ENCODE data around the gene FBXW5. TPM values are rescaled to one million over a fixed set of nuclear protein-coding genes. Genes with fewer than 3 reads are reported as not detected.
A peak's percentile ranks its signal among the peaks of the same experiment; 100 is the strongest.

The FBXW5 gene
- total and polyA plus RNA-seq, 8 donors = 56.2 to 117 (median 64.1) TPM

- ATAC-seq = no peak
- 89 to 93% methylated on average over 15 of the region's 15 CpGs for WGBS, 2 donors
- FAIRE-seq = no peak
- DNase-seq = peak in 1 of 6 donors; percentile 46
- Histone ChIP-seq H3K27ac (no peak overlapping the region), H3K4me1 (no peaks in the 10 kb centered on the region), H3K27me3 (no peaks in the 10 kb centered on the region), H3K4me3 (no peak overlapping the region), H3K9me3 (no peaks in the 10 kb centered on the region), H3K36me3 (peaks cover 7 to 27% (median 22%) of the 10 kb centered on the region in 3 donors)
- intact Hi-C loops (cut with DNase I) = no loop called here
- no peak for TF ChIP-seq CTCF (IDR thresholded peaks at IDR 0.05)
Observed at GRCh38 chr9:136937186-136938001, 7.1 kb downstream of the FBXW5 start.

- DNase-seq (no peak), FAIRE-seq (no peak), ATAC-seq (no peak)
- WGBS, 2 donors = 91 to 97% methylated on average over 8 of the region's 8 CpGs
- Histone ChIP-seq H3K27me3 (no peaks in the 10 kb centered on the region), H3K4me3 (no peak overlapping the region), H3K4me1 (no peaks in the 10 kb centered on the region), H3K36me3 (peaks cover 7 to 21% (median 16%) of the 10 kb centered on the region in 3 donors), H3K27ac (no peak overlapping the region), H3K9me3 (no peaks in the 10 kb centered on the region)
- TF ChIP-seq CTCF (IDR thresholded peaks at IDR 0.05) = no peak
- intact Hi-C loops (cut with DNase I) = no loop called here
Observed at GRCh38 chr9:136936645-136937170, 7.8 kb downstream of the FBXW5 start.

- TF ChIP-seq CTCF (IDR thresholded peaks at IDR 0.05) = no peak
- H3K27ac ChIP-seq = no peak overlapping the region
- intact Hi-C loops (cut with DNase I) = no loop called here
Observed at GRCh38 chr9:136935651-136936050, 8.9 kb downstream of the FBXW5 start.

GRCh38 chr9:136934277-136934676 is 10.3 kb downstream of the FBXW5 start:
- Histone ChIP-seq H3K27me3 (no peaks in the 10 kb centered on the region), H3K9me3 (no peaks in the 10 kb centered on the region), H3K4me1 (no peaks in the 10 kb centered on the region), H3K36me3 (no peaks in the 10 kb centered on the region), H3K4me3 (no peak overlapping the region), H3K27ac (no peak overlapping the region)
- ATAC-seq = no peak
- WGBS, 2 donors = 86 to 92% methylated on average over 3 of the region's 3 CpGs
- TF ChIP-seq CTCF (IDR thresholded peaks at IDR 0.05) = no peak
- no peak for FAIRE-seq
- intact Hi-C loops (cut with DNase I) = no loop called here
- DNase-seq = no peak

More at GRCh38 chr9:136935651-136936050, 8.9 kb downstream of the FBXW5 start:
- Histone ChIP-seq H3K27me3 (no peaks in the 10 kb centered on the region), H3K4me3 (no peak overlapping the region), H3K9me3 (no peaks in the 10 kb centered on the region), H3K36me3 (peaks cover 0 to 10% (median 5%) of the 10 kb centered on the region in 3 donors), H3K4me1 (no peaks in the 10 kb centered on the region)
- ATAC-seq (no peak), FAIRE-seq (no peak), DNase-seq (no peak)
- 91 to 92% methylated on average over 3 of the region's 3 CpGs for WGBS, 2 donors

GRCh38 chr9:136931611-136932130 is 12.9 kb downstream of the FBXW5 start:
- no peaks in the 10 kb centered on the region for H3K4me1 ChIP-seq
- H3K27me3 ChIP-seq = no peaks in the 10 kb centered on the region
- WGBS, 2 donors = 96 to 100% methylated on average over 2 of the region's 2 CpGs
- no peak overlapping the region for H3K4me3 ChIP-seq
- ATAC-seq = no peak
- H3K27ac ChIP-seq = no peak overlapping the region
- TF ChIP-seq CTCF (IDR thresholded peaks at IDR 0.05) = no peak
- no peaks in the 10 kb centered on the region for H3K36me3 ChIP-seq
- no peak for FAIRE-seq
- H3K9me3 ChIP-seq = no peaks in the 10 kb centered on the region
- no peak for DNase-seq
- intact Hi-C loops (cut with DNase I) = no loop called here
